OCI-LY1 (cell line): ENCODE measurements around the gene RAD23A.

Experiments
- H2AFZ ChIP-seq: fragments of 200-600 bp; sonication (generic), shearing (Covaris generic); 2 replicates; pipeline ENCODE4 v1.6.0; 2014; ENCODE audit warnings: antibody characterized with exemption, mild to moderate bottlenecking, low read length
- H3F3A ChIP-seq: fragments of 200-600 bp; sonication (generic), shearing (Covaris generic); 2 replicates; pipeline ENCODE4 v1.6.0; 2014; ENCODE audit warnings: mild to moderate bottlenecking, antibody characterized with exemption, low read length, moderate library complexity; ENCODE audit not compliant: insufficient read depth
- H3K27ac ChIP-seq: fragments of 200-600 bp; sonication (generic); 2 replicates; pipeline ENCODE4 v1.5.1; 2014; ENCODE audit warnings: low read length, mixed run types, mild to moderate bottlenecking, low read depth; ENCODE audit not compliant: poor library complexity, severe bottlenecking
- H3K27me3 ChIP-seq: fragments of 200-600 bp; sonication (generic); 2 replicates; pipeline ENCODE4 v1.6.0; 2014; ENCODE audit warnings: antibody characterized with exemption, mild to moderate bottlenecking, low read length, moderate library complexity; ENCODE audit not compliant: insufficient read depth
- H3K36me3 ChIP-seq: fragments of 200-600 bp; sonication (generic); 2 replicates; pipeline ENCODE4 v1.6.1; 2014; ENCODE audit warnings: mild to moderate bottlenecking, antibody characterized with exemption, low read length, moderate library complexity, mixed read lengths; ENCODE audit not compliant: insufficient read depth
- H3K4me1 ChIP-seq: fragments of 200-600 bp; sonication (generic); 2 replicates; pipeline ENCODE4 v1.5.1; 2014; ENCODE audit warnings: mild to moderate bottlenecking, low read length, moderate library complexity; ENCODE audit not compliant: insufficient read depth, severe bottlenecking
- H3K4me2 ChIP-seq: fragments of 200-600 bp; sonication (generic), shearing (Covaris generic); 2 replicates; pipeline ENCODE4 v1.6.1; 2014; ENCODE audit warnings: low read length
- H3K4me3 ChIP-seq: fragments of 200-600 bp; sonication (generic); 2 replicates; pipeline ENCODE4 v1.5.1; 2014; ENCODE audit warnings: low read length, low read depth, mild to moderate bottlenecking, mixed read lengths; ENCODE audit not compliant: poor library complexity, severe bottlenecking
- H3K79me2 ChIP-seq: fragments of 200-600 bp; shearing (Covaris generic); 2 replicates; pipeline ENCODE4 v1.6.1; 2016; ENCODE audit warnings: mixed run types, low read length, mixed read lengths; ENCODE audit not compliant: insufficient read depth
- H3K9ac ChIP-seq: fragments of 200-600 bp; sonication (generic), shearing (Covaris generic); 2 replicates; pipeline ENCODE4 v1.6.1; 2014; ENCODE audit warnings: mild to moderate bottlenecking, low read length, mixed read lengths
- H3K9me2 ChIP-seq: fragments of 200-600 bp; sonication (generic), shearing (Covaris generic); 2 replicates; pipeline ENCODE4 v1.6.1; 2014; ENCODE audit warnings: low read depth, mild to moderate bottlenecking, low read length, mixed read lengths
- H3K9me3 ChIP-seq: fragments of 200-600 bp; shearing (Covaris generic); 2 replicates; pipeline ENCODE4 v1.6.1; 2014; ENCODE audit warnings: low read length, mixed read lengths
- H4K20me1 ChIP-seq: fragments of 200-600 bp; sonication (generic), shearing (Covaris generic); 2 replicates; pipeline ENCODE4 v1.6.0; 2016; ENCODE audit warnings: mild to moderate bottlenecking, low read length; ENCODE audit not compliant: insufficient read depth
- CTCF ChIP-seq: fragments of 200-600 bp; sonication (generic), shearing (Covaris generic); IDR thresholded peaks from 2 replicates; pipeline ENCODE4 v1.5.1; 2017; ENCODE audit warnings: mild to moderate bottlenecking, antibody characterized with exemption, low read length, moderate library complexity, mixed read lengths
- EZH2 ChIP-seq: fragments of 200-600 bp; sonication (generic), shearing (Covaris generic); IDR thresholded peaks from 2 replicates; pipeline ENCODE4 v1.8.0; 2017; ENCODE audit warnings: borderline replicate concordance, mixed run types, mild to moderate bottlenecking, antibody characterized with exemption, low read length, moderate library complexity, mixed read lengths

The RAD23A gene

DNA sequence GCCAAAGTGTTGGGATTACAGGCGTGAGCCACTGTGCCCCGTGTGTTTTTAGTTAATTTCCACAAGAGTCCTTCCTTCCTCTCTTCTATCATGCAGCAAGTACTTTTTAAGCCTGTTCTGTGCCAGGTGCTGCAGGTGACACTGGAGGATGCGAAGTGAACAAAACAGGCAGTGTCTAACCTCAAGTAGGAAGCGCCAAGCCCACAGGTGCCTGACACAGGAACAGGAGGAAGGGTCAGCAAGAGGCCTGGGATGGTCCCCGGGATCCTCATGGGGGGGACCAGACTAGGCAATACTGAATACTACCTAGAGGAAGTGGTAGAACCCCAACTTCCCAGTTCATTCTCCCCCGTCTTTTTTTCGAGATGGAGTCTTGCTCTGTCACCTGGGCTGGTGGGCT lies 9.1 kb upstream of the RAD23A start:
- Histone ChIP-seq H3K9ac (peak overlapping the region; percentile 78), H2AFZ (no peak overlapping the region), H3K27ac (peak overlapping the region; percentile 95), H4K20me1 (0 out of 2 replicates have a peak, but pooled peaks cover 3% of the 10 kb centered on the region), H3K4me2 (peak overlapping the region; percentile 57), H3K9me2 (no peaks in the 10 kb centered on the region), H3K4me3 (no peak overlapping the region), H3K9me3 (no peaks in the 10 kb centered on the region), H3K4me1 (peaks cover 64% of the 10 kb centered on the region), H3K36me3 (peaks cover 34% of the 10 kb centered on the region), H3K27me3 (no peaks in the 10 kb centered on the region), H3K79me2 (peaks cover 39% of the 10 kb centered on the region), H3F3A (peaks cover 38% of the 10 kb centered on the region)
- TF ChIP-seq CTCF (no peak), EZH2 (no peak)

GRCh38 chr19:12937093-12937926 lies 8.4 kb upstream of the RAD23A start:
- TF ChIP-seq EZH2, result no peak
- TF ChIP-seq CTCF, result no peak
- H3K27ac ChIP-seq, result peak overlapping the region; percentile 95
- H3K4me1 ChIP-seq, result peaks cover 63% of the 10 kb centered on the region

DNA sequence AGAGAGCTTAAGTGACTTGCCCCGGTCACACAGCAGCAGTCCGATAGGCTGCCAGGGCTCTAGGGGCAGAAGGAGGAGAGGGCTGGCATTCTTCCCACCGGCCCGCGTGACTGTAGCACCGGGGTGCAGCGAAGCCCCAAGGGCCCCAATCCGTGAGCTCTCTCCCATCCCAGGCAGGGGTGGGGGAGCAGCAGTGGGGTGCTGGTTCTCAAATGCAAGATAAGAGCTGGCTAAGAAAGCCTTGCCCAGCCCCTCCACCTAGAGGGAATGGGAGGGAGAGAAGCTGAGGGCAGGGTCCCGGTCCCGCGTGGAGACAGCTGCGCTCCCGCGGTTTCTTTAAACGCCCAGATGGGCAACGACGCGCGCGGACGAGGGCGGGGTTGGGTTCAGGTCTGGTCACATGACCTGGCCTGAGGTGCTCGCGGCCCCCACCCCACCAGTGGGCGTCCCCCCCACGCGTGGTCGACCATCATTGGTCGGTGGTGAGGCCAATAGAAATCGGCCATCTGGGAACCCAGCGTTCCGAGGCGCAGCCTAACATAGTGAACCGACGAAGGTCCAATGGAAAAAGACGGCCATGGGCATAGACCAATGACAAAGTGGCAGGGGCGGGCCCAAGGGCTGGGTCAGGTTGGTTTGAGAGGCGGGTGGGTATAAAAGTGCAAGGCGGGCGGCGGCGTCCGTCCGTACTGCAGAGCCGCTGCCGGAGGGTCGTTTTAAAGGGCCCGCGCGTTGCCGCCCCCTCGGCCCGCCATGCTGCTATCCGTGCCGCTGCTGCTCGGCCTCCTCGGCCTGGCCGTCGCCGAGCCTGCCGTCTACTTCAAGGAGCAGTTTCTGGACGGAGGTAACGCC lies 7.5 kb upstream of the RAD23A start, which contains the start of gene CALR:
TSS of gene CALR (plus strand) at position 683 of the 852 bp plus-strand sequence. CDS start at position 754, 71 bp downstream.
- no peak within 1 kb of the TSS for H2AFZ ChIP-seq

More at GRCh38 chr19:12937093-12937926, 8.4 kb upstream of the RAD23A start:
- Histone ChIP-seq H3K9me2 (no peaks in the 10 kb centered on the region), H3F3A (peaks cover 40% of the 10 kb centered on the region), H3K4me3 (peak overlapping the region; percentile 99), H3K4me2 (peak overlapping the region; percentile 85), H2AFZ (no peak overlapping the region), H3K27me3 (no peaks in the 10 kb centered on the region), H4K20me1 (0 out of 2 replicates have a peak, but pooled peaks cover 3% of the 10 kb centered on the region), H3K36me3 (peaks cover 38% of the 10 kb centered on the region), H3K79me2 (peaks cover 31% of the 10 kb centered on the region), H3K9ac (peak overlapping the region; percentile 78), H3K9me3 (no peaks in the 10 kb centered on the region)

More for the DNA sequence above, 7.5 kb upstream of the RAD23A start, which contains the start of gene CALR:
- Histone ChIP-seq H3K4me2 (peak within 1 kb of the TSS; percentile 94), H3K9ac (peak within 1 kb of the TSS; percentile 97), H3F3A (peaks cover 40% of the 10 kb centered on the region), H3K27ac (peak within 1 kb of the TSS; percentile 95), H3K4me3 (peak within 1 kb of the TSS; percentile 99), H3K9me2 (no peaks in the 10 kb centered on the region), H3K79me2 (peaks cover 23% of the 10 kb centered on the region), H3K36me3 (peaks cover 47% of the 10 kb centered on the region), H3K27me3 (no peaks in the 10 kb centered on the region), H4K20me1 (0 out of 2 replicates have a peak, but pooled peaks cover 3% of the 10 kb centered on the region), H3K9me3 (no peaks in the 10 kb centered on the region), H3K4me1 (peaks cover 61% of the 10 kb centered on the region)
- no peak for TF ChIP-seq CTCF
- TF ChIP-seq EZH2, result no peak
